GM15510 (cell line): Measurements from ENCODE around the gene KCND3.

ENCODE experiments used
- POLR2A ChIP-seq: IDR thresholded peaks from 3 replicates; pipeline ENCODE4 v1.6.1; 2011; ENCODE audit warnings: borderline replicate concordance; ENCODE audit not compliant: insufficient read length; ENCODE audit errors: extremely low read depth

KCND3 gene

GRCh38 chr1:111891566-111891965 is 97.9 kb downstream of the KCND3 start:
- TF ChIP-seq POLR2A = no peak

GRCh38 chr1:111888740-111889376 is 100.6 kb downstream of the KCND3 start:
- TF ChIP-seq POLR2A = no peak

GRCh38 chr1:111887875-111888274 is 101.6 kb downstream of the KCND3 start:
- no peak for TF ChIP-seq POLR2A

DNA sequence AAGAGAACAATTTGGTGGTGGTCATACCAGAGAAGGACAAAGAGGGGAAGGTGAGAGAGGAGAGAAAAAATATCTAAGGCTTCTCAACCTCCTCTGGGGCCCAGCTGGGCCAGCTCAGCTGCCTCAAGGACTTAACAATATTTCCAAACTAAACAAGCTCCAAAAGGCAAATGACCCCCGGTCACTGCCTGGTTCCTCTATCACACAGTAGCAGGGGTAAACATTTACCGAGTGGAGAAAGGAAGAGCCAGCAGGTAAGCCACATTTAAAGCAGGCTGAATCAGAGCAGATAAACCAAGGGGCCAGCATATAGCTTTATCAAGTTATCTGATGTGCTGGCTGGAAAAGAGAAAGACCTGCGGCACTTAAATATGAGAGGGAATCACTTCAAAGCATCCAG is 102.1 kb downstream of the KCND3 start:
- TF ChIP-seq POLR2A = no peak

- no peak for TF ChIP-seq POLR2A
These were observed 102.7 kb downstream of the KCND3 start for GRCh38 chr1:111886741-111887140.

DNA sequence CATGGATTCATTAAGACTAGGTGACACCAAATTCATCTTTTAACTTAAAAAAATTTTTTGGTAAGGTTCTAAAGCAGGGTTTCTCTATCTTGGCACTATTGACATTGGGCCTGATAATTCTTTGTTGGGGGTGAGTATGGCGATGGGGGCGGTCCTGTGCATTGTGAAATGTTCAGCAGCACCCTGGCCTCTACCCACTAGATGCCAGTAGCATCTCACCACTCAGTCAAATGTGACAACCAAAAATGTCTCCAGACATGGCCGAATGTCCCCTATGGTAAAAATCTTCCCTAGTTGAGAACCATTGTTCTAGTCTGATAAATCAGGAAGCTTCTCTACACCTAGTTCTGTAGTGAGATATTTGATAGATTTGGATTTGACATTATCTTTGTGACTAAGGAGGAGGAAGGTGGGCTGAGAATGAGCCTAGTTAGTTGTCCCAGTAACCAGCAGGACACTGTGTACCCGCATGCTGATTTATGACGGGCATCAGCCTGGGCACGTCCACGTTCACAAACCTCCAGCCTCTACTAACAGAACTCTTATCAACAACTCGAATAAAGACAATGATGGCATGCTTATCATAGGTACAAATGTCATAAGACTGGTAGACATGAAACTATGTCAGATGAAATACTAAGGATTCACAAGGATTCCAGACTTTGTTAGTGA is 104.6 kb downstream of the KCND3 start:
- no peak for TF ChIP-seq POLR2A

- TF ChIP-seq POLR2A = no peak
These were observed 106.4 kb downstream of the KCND3 start for GRCh38 chr1:111882986-111883560.

GRCh38 chr1:111882559-111882958 is 106.9 kb downstream of the KCND3 start:
- no peak for TF ChIP-seq POLR2A

DNA sequence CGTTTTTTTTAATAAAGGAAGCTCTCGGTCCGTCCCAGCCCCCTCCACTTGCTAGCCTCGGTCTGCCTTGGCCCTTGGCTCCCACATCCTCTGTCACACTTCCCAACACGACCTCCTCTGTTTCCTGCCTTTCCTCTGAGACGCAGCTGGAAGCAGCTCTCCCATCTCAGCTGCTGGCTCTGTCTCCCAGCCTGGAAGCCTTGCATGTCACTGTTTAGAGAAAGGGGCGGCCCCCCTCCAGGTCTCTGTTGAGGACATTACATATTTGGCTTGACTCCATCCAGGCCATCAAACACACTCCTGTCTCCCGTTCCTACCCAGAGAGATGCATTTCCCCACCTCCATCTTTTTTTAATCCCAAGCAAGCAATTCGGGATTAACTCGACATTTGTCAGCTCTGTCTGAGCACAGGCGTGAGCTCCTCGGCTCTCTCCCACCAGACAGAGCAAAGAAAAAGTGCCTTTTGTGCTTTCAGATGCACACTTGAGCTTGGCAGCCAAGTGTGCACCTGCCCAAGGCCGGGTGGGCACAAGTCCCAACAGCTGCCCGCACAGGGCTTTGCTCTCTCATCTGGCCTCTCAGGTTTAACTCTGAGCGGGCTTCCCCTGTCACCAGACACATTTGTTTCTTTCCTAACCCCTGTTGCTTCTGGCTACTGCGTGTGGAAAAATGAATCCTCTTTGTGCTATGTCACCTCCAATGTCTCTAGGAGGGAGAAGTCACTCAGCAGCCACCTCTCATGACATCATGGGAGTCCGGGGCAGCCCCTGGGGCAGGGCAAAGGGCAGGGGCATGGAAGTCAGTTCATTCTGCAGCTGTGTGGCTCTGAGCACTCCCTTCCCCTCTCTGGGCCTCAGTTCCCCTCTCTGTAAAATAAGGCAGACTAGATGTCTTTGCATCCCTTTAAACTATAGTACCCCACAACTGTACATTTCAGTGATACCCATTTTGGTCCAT is 108.3 kb downstream of the KCND3 start:
- no peak for TF ChIP-seq POLR2A

DNA sequence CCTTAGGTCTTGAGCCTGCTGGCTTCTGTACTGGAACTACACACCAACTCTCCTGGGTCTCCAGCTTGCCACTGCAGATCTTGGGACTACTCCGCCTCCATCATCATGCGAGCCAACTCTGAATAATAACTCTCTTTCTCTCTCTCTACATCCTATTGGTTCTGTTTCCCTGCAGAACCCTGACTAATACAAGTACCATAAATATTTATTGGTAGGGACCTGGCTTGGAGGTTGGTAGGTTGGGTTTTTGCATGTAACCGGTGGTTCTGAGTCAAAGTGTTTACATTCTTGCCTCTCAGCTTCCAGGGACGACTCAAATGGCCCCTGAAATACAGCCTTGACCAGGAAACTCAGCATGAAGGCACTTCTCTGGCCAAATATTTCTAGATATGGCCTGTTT is 110.4 kb downstream of the KCND3 start:
- TF ChIP-seq POLR2A = no peak

DNA sequence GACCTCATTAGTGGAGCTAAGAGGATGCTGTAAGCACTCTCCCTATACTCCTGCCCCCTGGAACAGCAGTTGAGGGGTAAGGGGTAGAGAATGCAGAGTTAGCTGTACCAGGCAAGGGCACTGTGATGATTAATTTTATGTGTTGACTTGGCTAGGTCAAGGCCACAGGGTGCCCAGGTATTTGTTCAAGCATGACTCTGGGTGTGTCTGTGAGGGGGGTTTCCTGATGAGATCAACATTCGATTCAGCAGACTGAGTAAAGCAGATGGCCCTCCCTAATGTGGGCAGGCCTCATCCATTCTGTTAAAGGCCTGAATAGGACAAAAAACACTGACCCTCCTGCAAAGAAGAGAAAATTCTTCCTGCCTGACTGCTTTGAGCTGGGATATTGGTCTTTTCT is 110.8 kb downstream of the KCND3 start:
- TF ChIP-seq POLR2A = no peak

GRCh38 chr1:111878091-111878490 is 111.4 kb downstream of the KCND3 start:
- TF ChIP-seq POLR2A = no peak

- TF ChIP-seq POLR2A = no peak
These were observed 112.8 kb downstream of the KCND3 start for GRCh38 chr1:111876631-111877030.

DNA sequence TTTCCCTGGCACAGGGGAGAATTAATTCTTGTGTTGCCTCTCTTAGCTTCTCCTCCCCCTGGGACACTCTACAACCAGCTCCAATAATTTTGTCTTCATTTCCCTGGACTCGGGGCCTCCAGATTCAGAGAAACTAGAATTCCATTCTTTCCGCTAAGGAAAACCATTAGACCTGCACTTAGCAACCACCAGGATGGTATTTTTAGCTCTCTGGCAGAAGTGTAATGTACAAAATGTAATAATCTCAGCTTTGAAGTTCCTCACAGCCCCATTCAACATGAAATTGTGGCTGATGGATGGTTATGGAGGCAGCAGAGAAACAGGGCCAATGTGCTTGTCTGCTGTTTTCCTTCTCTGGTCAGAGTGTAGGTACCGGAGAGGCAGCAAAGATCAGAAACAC is 113.8 kb downstream of the KCND3 start:
- TF ChIP-seq POLR2A = no peak

DNA sequence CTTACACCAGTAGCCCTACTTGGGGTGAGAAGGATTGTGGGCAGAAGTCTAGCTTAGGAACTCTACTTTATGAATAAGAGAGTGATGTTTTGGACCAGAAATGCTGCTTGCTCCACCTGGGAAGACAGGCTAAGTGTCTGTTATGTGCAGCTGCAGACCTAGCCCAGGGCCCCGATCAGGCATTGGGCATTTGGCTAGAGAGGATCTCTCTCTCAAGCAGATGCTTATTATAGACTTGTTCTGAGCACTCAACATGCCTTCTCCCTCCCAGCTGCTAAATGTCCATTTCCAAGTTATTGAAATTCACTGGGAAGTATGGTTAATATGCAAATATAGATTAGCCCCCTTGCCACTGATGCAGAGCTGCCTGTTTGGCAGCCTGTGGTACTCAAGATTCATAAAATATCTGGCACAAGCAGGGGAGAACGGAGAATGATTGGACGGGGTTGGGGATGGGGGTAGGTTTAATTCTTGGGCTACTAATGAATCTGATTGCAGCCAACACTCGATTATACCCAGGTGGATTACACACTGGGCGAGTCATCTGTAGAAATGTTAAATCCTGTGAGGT is 115.9 kb downstream of the KCND3 start:
- TF ChIP-seq POLR2A = no peak
